HEK293T (cell line): Measurements from ENCODE around the gene SLC6A7.

Experiments used
- CTCF ChIA-PET: fragments of 350-600 bp; formaldehyde crosslinking; extraction: SDS; loops from one replicate; lab custom pipeline; 2021; ENCODE audit warnings: antibody characterized with exemption, inconsistent platforms; lab: Yijun Ruan, JAX
- POLR2A ChIA-PET: fragments of 350-600 bp; formaldehyde crosslinking; extraction: SDS; loops from one replicate; lab custom pipeline; 2020; ENCODE audit warnings: antibody characterized with exemption, inconsistent platforms; lab: Yijun Ruan, JAX
- DNase-seq: peaks from one replicate; pipeline ENCODE4 v3.0.0; 2012; ENCODE audit warnings: mixed read lengths; ENCODE audit errors: extremely low spot score
- ARNT ChIP-seq: fragments of 450-650 bp; IDR thresholded peaks from 2 replicates; pipeline ENCODE4 v1.6.1; 2017; ENCODE audit warnings: mild to moderate bottlenecking
- BHLHE40 ChIP-seq: fragments of 450-650 bp; IDR thresholded peaks from 2 replicates; pipeline ENCODE4 v1.6.1; 2016; ENCODE audit warnings: mild to moderate bottlenecking, moderate library complexity, borderline replicate concordance
- CTBP1 ChIP-seq: fragments of 450-650 bp; IDR thresholded peaks from 2 replicates; pipeline ENCODE4 v1.6.1; 2016; ENCODE audit warnings: borderline replicate concordance
- ELF4 ChIP-seq: fragments of 450-650 bp; IDR thresholded peaks from 2 replicates; pipeline ENCODE4 v1.6.1; 2017; ENCODE audit warnings: antibody characterized with exemption
- FOXA1 ChIP-seq: fragments of 450-650 bp; IDR thresholded peaks from 2 replicates; pipeline ENCODE4 v1.6.1; 2016; ENCODE audit warnings: mild to moderate bottlenecking
- FOXK2 ChIP-seq: fragments of 450-650 bp; IDR thresholded peaks from 2 replicates; pipeline ENCODE4 v1.6.1; 2016; ENCODE audit warnings: mild to moderate bottlenecking
- FOXM1 ChIP-seq: fragments of 450-650 bp; IDR thresholded peaks from 2 replicates; pipeline ENCODE4 v1.6.1; 2017; ENCODE audit warnings: mild to moderate bottlenecking, borderline replicate concordance
- HDGF ChIP-seq: fragments of 450-650 bp; IDR thresholded peaks from 2 replicates; pipeline ENCODE4 v1.6.1; 2017; ENCODE audit warnings: antibody characterized with exemption, borderline replicate concordance
- L3MBTL2 ChIP-seq: fragments of 450-650 bp; conservative IDR thresholded peaks from 2 replicates; pipeline ENCODE4 v1.6.1; 2016; ENCODE audit warnings: mild to moderate bottlenecking
- LEF1 ChIP-seq: fragments of 450-650 bp; IDR thresholded peaks from 2 replicates; pipeline ENCODE4 v1.6.1; 2017; ENCODE audit warnings: mild to moderate bottlenecking, borderline replicate concordance
- NFRKB ChIP-seq: fragments of 450-650 bp; IDR thresholded peaks from 2 replicates; pipeline ENCODE4 v1.6.1; 2016; ENCODE audit warnings: mild to moderate bottlenecking, moderate library complexity
- PKNOX1 ChIP-seq: fragments of 450-650 bp; IDR thresholded peaks from 2 replicates; pipeline ENCODE4 v1.6.1; 2016
- SP1 ChIP-seq: fragments of 450-650 bp; IDR thresholded peaks from 2 replicates; pipeline ENCODE4 v1.6.1; 2017
- SUZ12 ChIP-seq: fragments of 450-650 bp; IDR thresholded peaks from 2 replicates; pipeline ENCODE4 v1.6.1; 2016; ENCODE audit warnings: mild to moderate bottlenecking
- TARDBP ChIP-seq: fragments of 450-650 bp; IDR thresholded peaks from 2 replicates; pipeline ENCODE4 v1.6.1; 2016
- ZNF384 ChIP-seq: fragments of 450-650 bp; IDR thresholded peaks from 2 replicates; pipeline ENCODE4 v1.6.1; 2016

The SLC6A7 gene

GRCh38 chr5:150162142-150162513, 27.7 kb upstream of the SLC6A7 start:
- TF ChIP-seq ELF4 (no peak), NFRKB (no peak), BHLHE40 (no peak), L3MBTL2 (no peak), FOXM1 (no peak), TARDBP (no peak), SUZ12 (no peak), ZNF384 (no peak), SP1 (no peak)
- ChIA-PET POLR2A (interaction anchor here (0.7 to 1.7 kb wide), 2 partner anchors 10 to 25 kb away, joined by 3 to 5 read pairs; no protein-coding TSS in a partner anchor), CTCF (interaction anchor here (0.6 to 2.1 kb wide), 20 partner anchors 9 to 184 kb away, joined by 3 to 13 read pairs (median 4); no protein-coding TSS in a partner anchor)
- peak; percentile 27 for DNase-seq

- no peak for DNase-seq
- ChIA-PET CTCF (interaction anchor here (0.7 to 2.1 kb wide), 6 partner anchors 8 to 53 kb away, joined by 3 to 13 read pairs (median 6); no protein-coding TSS in a partner anchor), POLR2A (interaction anchor here (0.9 to 1.7 kb wide), 2 partner anchors 9 to 12 kb away, joined by 3 to 5 read pairs; no protein-coding TSS in a partner anchor)
- TF ChIP-seq LEF1 (no peak), NFRKB (no peak)
These were observed 26.8 kb upstream of the SLC6A7 start for GRCh38 chr5:150163035-150163434.

- no peak for DNase-seq
- ChIA-PET CTCF (interaction anchor here (0.8 to 2.1 kb wide), 3 partner anchors 8 to 33 kb away, joined by 3 to 12 read pairs (median 4); no protein-coding TSS in a partner anchor), POLR2A (interaction anchor here (0.9 kb wide), 1 partner anchor 12 kb away, joined by 3 read pairs; no protein-coding TSS in a partner anchor)
- TF ChIP-seq ELF4 (no peak), BHLHE40 (no peak), L3MBTL2 (no peak), ZNF384 (no peak), PKNOX1 (no peak), TARDBP (no peak), SUZ12 (no peak), FOXM1 (no peak), LEF1 (no peak), CTBP1 (no peak), NFRKB (no peak), ARNT (no peak)
These were observed 26.3 kb upstream of the SLC6A7 start for GRCh38 chr5:150163547-150164059.

GRCh38 chr5:150164211-150164980, 25.5 kb upstream of the SLC6A7 start:
- POLR2A ChIA-PET: interaction anchor here (0.9 kb wide), 1 partner anchor 11 kb away, joined by 3 read pairs; no protein-coding TSS in a partner anchor
- CTCF ChIA-PET: interaction anchor here (0.6 kb wide), 1 partner anchor 41 kb away, joined by 3 read pairs; no protein-coding TSS in a partner anchor
- no peak for DNase-seq
- no peak for TF ChIP-seq FOXM1
- no peak for TF ChIP-seq ELF4
- TF ChIP-seq SP1: no peak
- TF ChIP-seq SUZ12: no peak
- no peak for TF ChIP-seq TARDBP
- no peak for TF ChIP-seq HDGF
- TF ChIP-seq ARNT: no peak
- TF ChIP-seq BHLHE40: no peak
- TF ChIP-seq NFRKB: no peak
- TF ChIP-seq PKNOX1: no peak
- TF ChIP-seq CTBP1: no peak
- TF ChIP-seq L3MBTL2: no peak
- TF ChIP-seq FOXK2: no peak
- no peak for TF ChIP-seq LEF1
- TF ChIP-seq ZNF384: no peak
- no peak for TF ChIP-seq FOXA1

GRCh38 chr5:150166037-150166649, 23.7 kb upstream of the SLC6A7 start:
- ChIA-PET POLR2A (no interaction called here), CTCF (interaction anchor here (1.5 kb wide), 1 partner anchor 9 kb away, joined by 3 read pairs; no protein-coding TSS in a partner anchor)
- no peak for DNase-seq
- TF ChIP-seq L3MBTL2: no peak

- POLR2A ChIA-PET: no interaction called here
- CTCF ChIA-PET: interaction anchor here (1.5 kb wide), 1 partner anchor 8 kb away, joined by 3 read pairs; no protein-coding TSS in a partner anchor
- DNase-seq: no peak
- TF ChIP-seq CTBP1: no peak
- no peak for TF ChIP-seq SUZ12
- TF ChIP-seq LEF1: no peak
- no peak for TF ChIP-seq ELF4
- TF ChIP-seq BHLHE40: no peak
- no peak for TF ChIP-seq TARDBP
- no peak for TF ChIP-seq ARNT
- TF ChIP-seq PKNOX1: no peak
- TF ChIP-seq ZNF384: no peak
- no peak for TF ChIP-seq L3MBTL2
- TF ChIP-seq NFRKB: no peak
- no peak for TF ChIP-seq SP1
- no peak for TF ChIP-seq FOXK2
- TF ChIP-seq FOXM1: no peak
- TF ChIP-seq FOXA1: no peak
These were observed 23.0 kb upstream of the SLC6A7 start, which contains the start of gene CDX1 for GRCh38 chr5:150166650-150167511. Gene CDX1 (plus strand): TSS chr5:150166778. CDS start chr5:150166877, 99 bp downstream.
